ENCODE data around the gene PCSK9.

DNA sequence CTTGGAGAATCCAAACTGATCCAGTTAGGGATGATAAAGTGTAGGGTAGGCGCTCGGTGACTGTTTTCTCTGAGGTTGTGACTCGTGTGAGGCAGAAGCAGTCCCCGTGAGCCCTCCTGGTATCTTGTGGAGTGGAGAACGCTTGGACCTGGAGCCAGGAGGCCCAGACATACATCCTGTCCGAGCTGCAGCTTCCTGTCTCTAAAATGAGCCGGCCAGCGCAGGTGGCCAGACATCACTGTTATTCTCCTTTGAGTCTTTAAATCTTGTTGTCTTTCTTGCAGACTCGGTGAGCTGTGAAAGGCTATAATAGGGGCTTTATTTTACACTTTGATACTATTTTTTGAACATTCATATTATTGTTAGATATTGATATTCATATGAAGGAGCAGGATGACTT, 12.3 kb downstream of the PCSK9 start:
- TF ChIP-seq, protein P1, sequence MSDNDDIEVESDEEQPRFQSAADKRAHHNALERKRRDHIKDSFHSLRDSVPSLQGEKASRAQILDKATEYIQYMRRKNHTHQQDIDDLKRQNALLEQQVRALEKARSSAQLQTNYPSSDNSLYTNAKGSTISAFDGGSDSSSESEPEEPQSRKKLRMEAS (IDR thresholded peaks at IDR 0.05; ENCODE audit: low read depth, low read length), result no peak
- TF ChIP-seq, protein P2, sequence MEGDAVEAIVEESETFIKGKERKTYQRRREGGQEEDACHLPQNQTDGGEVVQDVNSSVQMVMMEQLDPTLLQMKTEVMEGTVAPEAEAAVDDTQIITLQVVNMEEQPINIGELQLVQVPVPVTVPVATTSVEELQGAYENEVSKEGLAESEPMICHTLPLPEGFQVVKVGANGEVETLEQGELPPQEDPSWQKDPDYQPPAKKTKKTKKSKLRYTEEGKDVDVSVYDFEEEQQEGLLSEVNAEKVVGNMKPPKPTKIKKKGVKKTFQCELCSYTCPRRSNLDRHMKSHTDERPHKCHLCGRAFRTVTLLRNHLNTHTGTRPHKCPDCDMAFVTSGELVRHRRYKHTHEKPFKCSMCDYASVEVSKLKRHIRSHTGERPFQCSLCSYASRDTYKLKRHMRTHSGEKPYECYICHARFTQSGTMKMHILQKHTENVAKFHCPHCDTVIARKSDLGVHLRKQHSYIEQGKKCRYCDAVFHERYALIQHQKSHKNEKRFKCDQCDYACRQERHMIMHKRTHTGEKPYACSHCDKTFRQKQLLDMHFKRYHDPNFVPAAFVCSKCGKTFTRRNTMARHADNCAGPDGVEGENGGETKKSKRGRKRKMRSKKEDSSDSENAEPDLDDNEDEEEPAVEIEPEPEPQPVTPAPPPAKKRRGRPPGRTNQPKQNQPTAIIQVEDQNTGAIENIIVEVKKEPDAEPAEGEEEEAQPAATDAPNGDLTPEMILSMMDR (IDR thresholded peaks at IDR 0.05; ENCODE audit: low read depth, low read length), result no peak
- no peak for TF ChIP-seq POLR2A (IDR thresholded peaks at IDR 0.05; ENCODE audit: extremely low read depth, insufficient read length)

All from NB4 (cell line).